Activated CD4-positive, alpha-beta T cell treated with anti-CD3 and anti-CD28 coated beads, Interleukin-10, Interleukin-2, amounts not matched to agents 100 ng/mL and 50 ng/mL, durations not matched to agents 16 hours and 8 hours (primary cell): ENCODE results near the gene CEACAM18.
"Not testable (repeated sequence)": the region's sequence is repeated elsewhere in the genome, so short reads cannot be mapped to it uniquely, and the experiment has no call there.

ENCODE experiments used
- DNase-seq: peaks from one replicate; pipeline ENCODE4 v3.0.0-alpha.2; 2020

Gene CEACAM18

GRCh38 chr19:51462276-51462675 lies 16.1 kb upstream of the CEACAM18 start:
- DNase-seq, result no peak

- no peak for DNase-seq
Measured at GRCh38 chr19:51462681-51463080, 15.7 kb upstream of the CEACAM18 start.

- not testable (repeated sequence) for DNase-seq
Measured at GRCh38 chr19:51463976-51464581, 14.3 kb upstream of the CEACAM18 start.

GRCh38 chr19:51466723-51467122 lies 11.6 kb upstream of the CEACAM18 start:
- DNase-seq, result no peak

- DNase-seq, result no peak
Measured at GRCh38 chr19:51467864-51468544, 10.3 kb upstream of the CEACAM18 start.

- no peak for DNase-seq
Measured at GRCh38 chr19:51468545-51468920, 9.8 kb upstream of the CEACAM18 start.

- no peak for DNase-seq
Measured at GRCh38 chr19:51469162-51469561, 9.2 kb upstream of the CEACAM18 start.

GRCh38 chr19:51469629-51470028 lies 8.7 kb upstream of the CEACAM18 start:
- no peak for DNase-seq

- DNase-seq, result no peak
Measured at GRCh38 chr19:51470966-51471365, 7.4 kb upstream of the CEACAM18 start.

- no peak for DNase-seq
Measured at GRCh38 chr19:51471527-51471926, 6.8 kb upstream of the CEACAM18 start.

- DNase-seq, result no peak
Measured at GRCh38 chr19:51472607-51473006, 5.7 kb upstream of the CEACAM18 start.

- peak; percentile 81 for DNase-seq
Measured at GRCh38 chr19:51473009-51473707, 5.2 kb upstream of the CEACAM18 start.

- DNase-seq, result no peak
Measured at GRCh38 chr19:51476164-51476563, 2.2 kb upstream of the CEACAM18 start.

- DNase-seq, result no peak
Measured at GRCh38 chr19:51477344-51477743, 995 bp upstream of the CEACAM18 start.

GRCh38 chr19:51479531-51480331 lies 1.4 kb downstream of the CEACAM18 start:
- no peak for DNase-seq

- DNase-seq, result no peak
Measured at GRCh38 chr19:51480590-51480989, 2.3 kb downstream of the CEACAM18 start.

- no peak for DNase-seq
Measured at GRCh38 chr19:51485960-51486660, 7.8 kb downstream of the CEACAM18 start.

- DNase-seq, result no peak
Measured at GRCh38 chr19:51488491-51488890, 10.2 kb downstream of the CEACAM18 start.

- DNase-seq, result no peak
Measured at GRCh38 chr19:51489113-51489512, 10.8 kb downstream of the CEACAM18 start.

GRCh38 chr19:51490676-51491075 lies 12.3 kb downstream of the CEACAM18 start:
- no peak for DNase-seq

GRCh38 chr19:51491586-51491985 lies 13.2 kb downstream of the CEACAM18 start:
- no peak for DNase-seq

GRCh38 chr19:51493776-51494175 lies 15.4 kb downstream of the CEACAM18 start:
- DNase-seq, result no peak

- no peak for DNase-seq
Measured at GRCh38 chr19:51497666-51498065, 19.3 kb downstream of the CEACAM18 start.
